ENCODE results near the gene KLHL1. TPM values are rescaled to one million over a fixed set of nuclear protein-coding genes. Genes with fewer than 3 reads are reported as not detected.

KLHL1 gene
- total and polyA plus RNA-seq, 2 of the 4 experiments (the other 2 are of a cell fraction) = not detected

GRCh38 chr13:70043685-70044084 is 64.6 kb downstream of the KLHL1 start:
- no peak overlapping the region for H3K4me3 ChIP-seq (ENCODE audit: insufficient read depth, low read depth, low read length)
- no peak overlapping the region for H3K23ac ChIP-seq (ENCODE audit: low read depth, low read length)
- no peak overlapping the region for H3K18ac ChIP-seq (ENCODE audit: low read depth, low read length)
- ChIA-PET CTCF (no interaction called here), POLR2A (ENCODE audit: unreplicated experiment) (no interaction called here)
- WGBS, 2 experiments (ENCODE audit: extremely low coverage in 2 of 2, insufficient read length in 1 of 2) = no CpG with 5 or more reads among the region's 1 CpG
- intact Hi-C loops (cut with micrococcal nuclease) (no loop called here), dilution Hi-C loops (cut with HindIII; ENCODE audit: low sequenced_read_pairs, unreplicated experiment) (no loop called here), in situ Hi-C loops (cut with MboI; ENCODE audit: low sequenced_read_pairs) (no loop called here)
- no peaks in the 10 kb centered on the region for H3K79me1 ChIP-seq (ENCODE audit: low read depth in 1 of 2, low read length in 2 of 2)
- peaks cover 8% of the 10 kb centered on the region for H3K9me3 ChIP-seq (ENCODE audit: control insufficient read depth, insufficient read depth, low read length)
- no peak overlapping the region for H3K14ac ChIP-seq (replicated peaks; ENCODE audit: low read depth, low read length)
- ATAC-seq (ENCODE audit: low read depth) = no peak
- no peak overlapping the region for H2BK20ac ChIP-seq (ENCODE audit: low read depth, low read length)
- no peaks in the 10 kb centered on the region for H4K20me1 ChIP-seq (ENCODE audit: insufficient read depth, low read length)
- H3K27ac ChIP-seq (ENCODE audit: insufficient read depth, low read length) = no peak overlapping the region
- H3K4me2 ChIP-seq (ENCODE audit: low read depth, low read length) = no peak overlapping the region
- no peak overlapping the region for H2BK5ac ChIP-seq (ENCODE audit: low read depth, low read length, poor library complexity, severe bottlenecking)
- no peak overlapping the region for H4K91ac ChIP-seq (ENCODE audit: insufficient read depth, low read depth, low read length)
- DNase-seq = no peak
- H3K9ac ChIP-seq (ENCODE audit: low read depth, low read length) = no peak overlapping the region
- H3K4me1 ChIP-seq (ENCODE audit: control insufficient read depth, insufficient read depth, low read length) = no peaks in the 10 kb centered on the region
- no peak overlapping the region for H3K4ac ChIP-seq (ENCODE audit: low read depth, low read length)
- H4K8ac ChIP-seq (ENCODE audit: low read depth in 2 of 2, low read length in 2 of 2) = no peak overlapping the region
- TF ChIP-seq MXI1 (IDR thresholded peaks at IDR 0.05; ENCODE audit: borderline replicate concordance, low read depth, low read length) (no peak), USF2 (IDR thresholded peaks at IDR 0.05; ENCODE audit: low read depth, low read length) (no peak), BHLHE40 (IDR thresholded peaks at IDR 0.05; ENCODE audit: low read depth, low read length) (no peak)
- H3K27me3 ChIP-seq (ENCODE audit: control insufficient read depth, insufficient read depth, low read length) = no peaks in the 10 kb centered on the region
- H3K36me3 ChIP-seq (ENCODE audit: control insufficient read depth, insufficient read depth, low read length) = no peaks in the 10 kb centered on the region
- H3K9me1 ChIP-seq (ENCODE audit: insufficient read depth, low read length) = no peaks in the 10 kb centered on the region
- H2AK5ac ChIP-seq (ENCODE audit: low read depth, low read length) = no peak overlapping the region
- H2AK9ac ChIP-seq (replicated peaks; ENCODE audit: low read depth, low read length, poor library complexity) = no peak overlapping the region
- H2BK120ac ChIP-seq (ENCODE audit: low read depth, low read length) = no peak overlapping the region
- no peak overlapping the region for H4K5ac ChIP-seq (ENCODE audit: low read depth, low read length)
- H2BK15ac ChIP-seq (ENCODE audit: low read depth, low read length) = no peak overlapping the region
- no TSS peak for BruUV-seq (replicated peaks)
- H2AFZ ChIP-seq (replicated peaks; ENCODE audit: low read length, poor library complexity) = no peak overlapping the region
- H3K56ac ChIP-seq (ENCODE audit: extremely low read depth, insufficient read depth, low read length) = no peak overlapping the region
